HG02840 (cell line): Measurements from ENCODE around the gene PPM1F.
"Not testable (repeated sequence)": the region's sequence is repeated elsewhere in the genome, so short reads cannot be mapped to it uniquely, and the experiment has no call there.

ENCODE experiments used
- ATAC-seq: cut with Tn5 transposase; IDR thresholded peaks from one replicate; pipeline ENCODE4 v1.9.1; 2021; ENCODE audit warnings: mild to moderate bottlenecking, moderate library complexity, moderate number of reproducible peaks; ENCODE audit not compliant: unreplicated experiment, low FRiP score

PPM1F gene

GRCh38 chr22:21943571-21944448 is 8.8 kb downstream of the PPM1F start:
- no peak for ATAC-seq

GRCh38 chr22:21942407-21943343 is 10.0 kb downstream of the PPM1F start:
- ATAC-seq, result no peak

- no peak for ATAC-seq
Measured at GRCh38 chr22:21941921-21942320, 10.7 kb downstream of the PPM1F start.

GRCh38 chr22:21940521-21940920 is 12.1 kb downstream of the PPM1F start:
- ATAC-seq, result no peak

- ATAC-seq, result not testable (repeated sequence)
Measured at GRCh38 chr22:21939935-21940334, 12.7 kb downstream of the PPM1F start.

GRCh38 chr22:21939461-21939913 is 13.2 kb downstream of the PPM1F start:
- no peak for ATAC-seq

GRCh38 chr22:21938906-21939305 is 13.7 kb downstream of the PPM1F start:
- ATAC-seq, result no peak

- peak; percentile 73 for ATAC-seq
Measured at GRCh38 chr22:21938071-21938822, 14.4 kb downstream of the PPM1F start.

GRCh38 chr22:21937821-21938070 is 14.9 kb downstream of the PPM1F start:
- ATAC-seq, result no peak

GRCh38 chr22:21937041-21937820 is 15.4 kb downstream of the PPM1F start:
- no peak for ATAC-seq

GRCh38 chr22:21936151-21936775 is 16.4 kb downstream of the PPM1F start:
- ATAC-seq, result no peak

- no peak for ATAC-seq
Measured at GRCh38 chr22:21933910-21934309, 18.7 kb downstream of the PPM1F start.

GRCh38 chr22:21933413-21933812 is 19.2 kb downstream of the PPM1F start:
- ATAC-seq, result no peak

GRCh38 chr22:21932347-21932746 is 20.3 kb downstream of the PPM1F start:
- no peak for ATAC-seq

GRCh38 chr22:21931056-21931455 is 21.6 kb downstream of the PPM1F start:
- no peak for ATAC-seq

GRCh38 chr22:21929253-21929652 is 23.4 kb downstream of the PPM1F start:
- no peak for ATAC-seq

GRCh38 chr22:21928048-21928447 is 24.6 kb downstream of the PPM1F start:
- ATAC-seq, result no peak

GRCh38 chr22:21927174-21927823 is 25.3 kb downstream of the PPM1F start:
- ATAC-seq, result no peak

- no peak for ATAC-seq
Measured at GRCh38 chr22:21926728-21927127, 25.9 kb downstream of the PPM1F start.
